Hepatocyte (in vitro differentiated cells): ENCODE results near the gene GLCCI1. TPM values are rescaled to one million over a fixed set of nuclear protein-coding genes. Genes with fewer than 3 reads are reported as not detected.

Experiments
- DNase-seq: peaks from one replicate; pipeline ENCODE4 v3.0.0-alpha.2; 2016; ENCODE audit warnings: low spot score
- H2AFZ ChIP-seq: fragments of 200-600 bp; sonication (generic); 2 replicates; pipeline ENCODE4 v1.6.0; 2016; ENCODE audit warnings: antibody characterized with exemption, mild to moderate bottlenecking
- H3K27ac ChIP-seq: fragments of 200-600 bp; sonication (generic); 2 replicates; pipeline ENCODE4 v1.5.1; 2016; ENCODE audit warnings: mild to moderate bottlenecking
- H3K27me3 ChIP-seq: fragments of 200-600 bp; sonication (generic); 2 replicates; pipeline ENCODE4 v1.6.1; 2016
- H3K36me3 ChIP-seq: fragments of 200-600 bp; sonication (generic); replicated peaks from 2 replicates; pipeline ENCODE4 v1.5.1; 2016; ENCODE audit warnings: low read depth; ENCODE audit not compliant: insufficient read depth
- H3K4me1 ChIP-seq: fragments of 200-600 bp; sonication (generic); 2 replicates; pipeline ENCODE4 v1.5.1; 2016; ENCODE audit warnings: mild to moderate bottlenecking, moderate library complexity; ENCODE audit not compliant: insufficient read depth
- H3K4me2 ChIP-seq: fragments of 200-600 bp; sonication (generic); 2 replicates; pipeline ENCODE4 v1.6.0; 2016
- H3K4me3 ChIP-seq: fragments of 200-600 bp; sonication (generic); 2 replicates; pipeline ENCODE4 v1.5.1; 2016; ENCODE audit warnings: mild to moderate bottlenecking
- H3K79me2 ChIP-seq: fragments of 200-600 bp; sonication (generic); 2 replicates; pipeline ENCODE4 v1.6.0; 2017; ENCODE audit warnings: mild to moderate bottlenecking
- H3K9me2 ChIP-seq: fragments of 200-600 bp; sonication (generic); replicated peaks from 2 replicates; pipeline ENCODE4 v1.6.0; 2017; ENCODE audit warnings: mild to moderate bottlenecking; ENCODE audit not compliant: insufficient read depth
- H3K9me3 ChIP-seq: fragments of 200-600 bp; sonication (generic); 2 replicates; pipeline ENCODE4 v1.5.1; 2016; ENCODE audit warnings: low read depth, mild to moderate bottlenecking
- H4K20me1 ChIP-seq: fragments of 200-600 bp; sonication (generic); 2 replicates; pipeline ENCODE4 v1.6.0; 2016; ENCODE audit warnings: mild to moderate bottlenecking; ENCODE audit not compliant: insufficient read depth, poor library complexity, severe bottlenecking
- CTCF ChIP-seq: fragments of 200-600 bp; sonication (generic); IDR thresholded peaks from 2 replicates; pipeline ENCODE4 v1.5.1; 2016; ENCODE audit warnings: antibody characterized with exemption, mild to moderate bottlenecking; ENCODE audit not compliant: poor library complexity
- EZH2 ChIP-seq: fragments of 200-600 bp; sonication (generic); IDR thresholded peaks from 2 replicates; pipeline ENCODE4 v1.6.1; 2016; ENCODE audit warnings: antibody characterized with exemption, mild to moderate bottlenecking, borderline replicate concordance
- EZH2phosphoT487 ChIP-seq: fragments of 200-600 bp; sonication (generic); IDR thresholded peaks from one replicate; pipeline ENCODE4 v1.6.1; 2018; ENCODE audit warnings: antibody characterized with exemption, mild to moderate bottlenecking, low read depth, moderate library complexity; ENCODE audit not compliant: unreplicated experiment, severe bottlenecking
- WGBS: methylation state at CpG from one replicate; pipeline ENCODE4 v1.1.6; 2016; ENCODE audit warnings: low lambda C conversion rate; ENCODE audit errors: missing lambda C conversion rate; 5-methylcytosine and 5-hydroxymethylcytosine counted together
- polyA plus RNA-seq: library from polyadenylated mRNA; unstranded; fragments of >200 nt; fragmentation: Nextera tagmentation; extraction: Ambion mirVana; gene quantifications from 2 replicates; pipeline ENCODE4 v1.2.1, GENCODE V29; 2016
- total RNA-seq: library from RNA; depleted of rRNA; stranded (reverse); fragments of >200 nt; gene quantifications from 2 replicates; pipeline ENCODE4 v1.2.3, GENCODE V29; 2014

The GLCCI1 gene
- total and polyA plus RNA-seq, 2 experiments from 2014 or later, result 15.7 to 21.4 TPM

DNA sequence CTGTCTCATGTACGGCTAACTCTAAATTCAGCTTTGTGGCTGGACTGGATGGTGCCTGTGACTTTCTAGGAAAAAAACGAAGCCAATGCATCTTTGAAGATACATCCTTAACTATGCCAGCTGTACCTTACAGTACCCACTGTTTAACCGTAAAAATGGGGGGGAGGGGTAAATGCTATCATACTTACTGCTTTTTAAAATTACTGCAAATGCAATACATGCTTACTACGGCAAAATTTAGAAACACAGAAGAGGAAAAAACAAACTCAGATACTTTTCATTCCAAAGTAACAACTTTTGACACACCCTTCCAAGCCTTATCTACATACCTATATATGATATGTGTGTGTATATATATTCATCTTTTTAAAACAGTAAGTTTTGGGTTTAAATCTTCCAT lies 20.4 kb upstream of the GLCCI1 start:
- Histone ChIP-seq H3K36me3 (no peaks in the 10 kb centered on the region), H3K9me3 (no peaks in the 10 kb centered on the region), H3K4me2 (no peak overlapping the region), H2AFZ (no peak overlapping the region), H3K9me2 (no peaks in the 10 kb centered on the region), H3K4me1 (peaks cover 7% of the 10 kb centered on the region), H3K27me3 (no peaks in the 10 kb centered on the region), H4K20me1 (no peaks in the 10 kb centered on the region), H3K27ac (no peak overlapping the region), H3K4me3 (no peak overlapping the region), H3K79me2 (no peaks in the 10 kb centered on the region)
- WGBS, result 88% methylated on average over 4 of the region's 4 CpGs
- no peak for DNase-seq
- no peak for TF ChIP-seq EZH2
- no peak for TF ChIP-seq EZH2phosphoT487
- no peak for TF ChIP-seq CTCF

DNA sequence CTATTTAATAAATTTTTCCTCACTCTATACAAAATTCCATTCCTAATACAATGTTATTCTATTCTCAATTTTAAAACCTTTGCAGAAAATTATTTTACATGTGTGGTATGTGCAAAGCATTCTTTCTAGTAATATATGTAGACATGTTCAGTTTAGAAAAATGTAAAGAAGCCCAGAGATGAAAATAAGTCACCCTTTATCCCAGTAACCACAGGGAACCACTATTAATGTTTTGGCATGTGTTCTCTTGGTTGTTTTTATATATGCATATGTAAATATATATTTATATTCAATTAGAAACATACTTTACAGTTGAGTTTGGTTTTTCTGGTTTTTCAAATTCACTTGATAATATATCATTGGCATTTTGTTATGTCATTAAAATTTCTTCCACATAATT lies 14.8 kb upstream of the GLCCI1 start:
- no peaks in the 10 kb centered on the region for H3K9me2 ChIP-seq

DNA sequence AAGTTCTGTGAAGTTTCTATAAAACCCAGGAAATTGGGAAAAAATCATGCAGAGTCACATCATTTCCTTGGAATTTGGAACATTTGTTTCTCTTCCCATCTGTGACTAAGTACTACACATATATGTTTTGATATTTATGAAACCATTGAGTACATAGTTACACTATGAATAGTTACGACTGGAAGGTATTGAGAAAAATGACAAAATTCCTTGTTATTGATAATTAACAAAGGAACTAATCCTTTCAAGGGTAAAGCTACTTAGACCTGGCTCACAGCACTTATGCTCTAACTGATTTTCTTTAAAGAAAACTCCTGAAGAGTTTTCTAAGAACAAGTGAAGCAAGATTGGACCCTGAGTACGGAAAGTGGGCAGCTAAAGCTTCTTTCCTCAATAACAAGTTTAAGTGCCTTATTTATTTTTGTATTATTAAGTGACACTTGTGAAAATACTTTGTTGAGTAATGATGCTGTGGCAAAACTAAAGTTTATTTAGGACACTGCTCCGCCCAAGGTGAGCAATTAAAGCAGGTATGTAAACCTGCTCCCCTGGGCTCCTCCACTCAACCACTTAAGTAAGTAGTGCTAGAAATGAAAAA lies 12.0 kb upstream of the GLCCI1 start:
- TF ChIP-seq EZH2 (no peak), EZH2phosphoT487 (no peak), CTCF (no peak)
- H3K4me2 ChIP-seq, result no peak overlapping the region
- no peaks in the 10 kb centered on the region for H3K9me3 ChIP-seq
- WGBS, result 85% methylated on average over 3 of the region's 3 CpGs
- H3K27me3 ChIP-seq, result no peaks in the 10 kb centered on the region
- H3K27ac ChIP-seq, result peak overlapping the region; percentile 1
- H3K79me2 ChIP-seq, result no peaks in the 10 kb centered on the region
- no peaks in the 10 kb centered on the region for H3K36me3 ChIP-seq
- H3K4me1 ChIP-seq, result no peaks in the 10 kb centered on the region
- no peak for DNase-seq
- H2AFZ ChIP-seq, result no peak overlapping the region
- no peaks in the 10 kb centered on the region for H3K9me2 ChIP-seq
- no peak overlapping the region for H3K4me3 ChIP-seq
- no peaks in the 10 kb centered on the region for H4K20me1 ChIP-seq

More for the DNA sequence above, 14.8 kb upstream of the GLCCI1 start:
- no peak for DNase-seq
- H3K4me3 ChIP-seq, result no peak overlapping the region
- H3K4me1 ChIP-seq, result peaks cover 7% of the 10 kb centered on the region
- TF ChIP-seq EZH2phosphoT487, result no peak
- no peak for TF ChIP-seq CTCF
- no peak for TF ChIP-seq EZH2
- no peaks in the 10 kb centered on the region for H3K79me2 ChIP-seq
- no peak overlapping the region for H3K27ac ChIP-seq
- H4K20me1 ChIP-seq, result no peaks in the 10 kb centered on the region
- H3K9me3 ChIP-seq, result no peaks in the 10 kb centered on the region
- no peak overlapping the region for H3K4me2 ChIP-seq
- no peak overlapping the region for H2AFZ ChIP-seq
- H3K36me3 ChIP-seq, result no peaks in the 10 kb centered on the region
- no peaks in the 10 kb centered on the region for H3K27me3 ChIP-seq

DNA sequence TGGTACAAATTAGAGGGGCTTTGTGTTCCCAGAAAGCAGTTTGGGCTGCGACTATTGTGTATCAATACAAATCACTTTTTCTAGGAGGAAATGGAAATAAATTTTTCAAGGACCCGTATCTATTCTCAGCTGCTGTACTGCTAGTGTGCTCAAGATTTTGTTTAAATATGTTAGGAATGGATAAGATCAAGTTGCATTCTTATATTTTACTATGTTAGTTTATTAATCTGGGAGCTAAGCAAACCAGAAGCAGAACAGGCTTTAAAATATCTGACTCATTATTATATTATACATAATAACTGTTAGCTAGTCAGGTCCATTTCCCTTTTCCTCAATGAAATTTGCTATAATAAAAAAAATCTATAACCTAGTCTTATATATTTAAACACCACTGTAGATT lies 11.1 kb upstream of the GLCCI1 start:
- Histone ChIP-seq H4K20me1 (no peaks in the 10 kb centered on the region), H3K27me3 (no peaks in the 10 kb centered on the region), H2AFZ (no peak overlapping the region), H3K9me2 (no peaks in the 10 kb centered on the region), H3K4me1 (no peaks in the 10 kb centered on the region), H3K4me2 (no peak overlapping the region), H3K79me2 (no peaks in the 10 kb centered on the region), H3K36me3 (no peaks in the 10 kb centered on the region), H3K27ac (no peak overlapping the region), H3K4me3 (no peak overlapping the region), H3K9me3 (no peaks in the 10 kb centered on the region)
- no peak for TF ChIP-seq EZH2phosphoT487
- TF ChIP-seq CTCF, result no peak
- no peak for TF ChIP-seq EZH2
- WGBS, result 60% methylated on average over 2 of the region's 2 CpGs
- DNase-seq, result no peak
